ENCODE data around the gene RIIAD1. TPM values are rescaled to one million over a fixed set of nuclear protein-coding genes. Genes with fewer than 3 reads are reported as not detected.
"Not testable (repeated sequence)": the region's sequence is repeated elsewhere in the genome, so short reads cannot be mapped to it uniquely, and the experiment has no call there.

Gene RIIAD1
- total RNA-seq (not detected), polyA plus RNA-seq (not detected)

GRCh38 chr1:151720974-151721787 lies at the start of gene RIIAD1:
RIIAD1 (plus strand) TSS chr1:151721522; CDS start chr1:151721537, 15 bp downstream.
- Mint-ChIP-seq H3K4me1 (peaks cover 24 to 36% (median 33%) of the 10 kb centered on the region in 3 donors), H3K27ac (peak within 1 kb of the TSS; percentile 1 to 93 (median 61)), H3K4me3 (peak within 1 kb of the TSS; percentile 65 to 90 (median 79)), H3K9me3 (peaks cover 0 to 4% (median 0%) of the 10 kb centered on the region in 5 donors), H3K27me3 (peaks cover 44 to 62% of the 10 kb centered on the region in 2 donors), H3K36me3 (no peaks in the 10 kb centered on the region)
- no peaks in the 10 kb centered on the region for H3K9me3 ChIP-seq (ENCODE audit: low read length)
- POLR2A ChIA-PET, result interaction anchor here (1.2 kb wide), 1 partner anchor 748 kb away, joined by 3 read pairs; no protein-coding TSS in a partner anchor
- CTCF ChIA-PET, result interaction anchor here (1.0 to 1.9 kb wide), 3 partner anchors 14 to 127 kb away, joined by 4 to 6 read pairs (median 5); no protein-coding TSS in a partner anchor
- peaks cover 28% of the 10 kb centered on the region for H3K4me1 ChIP-seq (ENCODE audit: insufficient read depth, low read length)
- H3K36me3 ChIP-seq (ENCODE audit: insufficient read depth, low read length), result no peaks in the 10 kb centered on the region
- no peak within 1 kb of the TSS for H3K27ac ChIP-seq (ENCODE audit: low read depth, low read length)
- peak within 1 kb of the TSS; percentile 64 for H3K4me3 ChIP-seq (ENCODE audit: low read length)
- DNase-seq, result peak; percentile 20 to 65 (median 39)
- peaks cover 35% of the 10 kb centered on the region for H3K27me3 ChIP-seq (ENCODE audit: insufficient read depth, low read length, poor library complexity, severe bottlenecking)

GRCh38 chr1:151673407-151673806 lies 47.9 kb upstream of the RIIAD1 start:
- Histone ChIP-seq H3K27ac (ENCODE audit: low read depth, low read length) (no peak overlapping the region), H3K9me3 (ENCODE audit: low read length) (no peaks in the 10 kb centered on the region), H3K27me3 (ENCODE audit: insufficient read depth, low read length, poor library complexity, severe bottlenecking) (no peaks in the 10 kb centered on the region), H3K36me3 (ENCODE audit: insufficient read depth, low read length) (peaks cover 9% of the 10 kb centered on the region), H3K4me3 (ENCODE audit: low read length) (no peak overlapping the region), H3K4me1 (ENCODE audit: insufficient read depth, low read length) (no peaks in the 10 kb centered on the region)
- no peaks in the 10 kb centered on the region for H3K27me3 Mint-ChIP-seq
- POLR2A ChIA-PET, result no interaction called here
- H3K9me3 Mint-ChIP-seq, result no peaks in the 10 kb centered on the region
- no peak overlapping the region for H3K4me3 Mint-ChIP-seq
- CTCF ChIA-PET, result no interaction called here
- H3K4me1 Mint-ChIP-seq, result peaks cover 11 to 28% (median 16%) of the 10 kb centered on the region in 3 donors
- peaks cover 17 to 59% (median 30%) of the 10 kb centered on the region in 3 donors for H3K36me3 Mint-ChIP-seq
- DNase-seq, result no peak
- peak overlapping the region in 1 of 8 donors; percentile 52 for H3K27ac Mint-ChIP-seq

GRCh38 chr1:151680391-151680790 lies 40.9 kb upstream of the RIIAD1 start:
- Histone ChIP-seq H3K27ac (ENCODE audit: low read depth, low read length) (no peak overlapping the region), H3K9me3 (ENCODE audit: low read length) (no peaks in the 10 kb centered on the region), H3K27me3 (ENCODE audit: insufficient read depth, low read length, poor library complexity, severe bottlenecking) (no peaks in the 10 kb centered on the region), H3K4me1 (ENCODE audit: insufficient read depth, low read length) (no peaks in the 10 kb centered on the region), H3K36me3 (ENCODE audit: insufficient read depth, low read length) (no peaks in the 10 kb centered on the region), H3K4me3 (ENCODE audit: low read length) (no peak overlapping the region)
- POLR2A ChIA-PET, result no interaction called here
- no peak overlapping the region for H3K4me3 Mint-ChIP-seq
- H3K9me3 Mint-ChIP-seq, result no peaks in the 10 kb centered on the region
- peak overlapping the region in 1 of 8 donors; percentile 25 for H3K27ac Mint-ChIP-seq
- H3K36me3 Mint-ChIP-seq, result peaks cover 7 to 54% (median 14%) of the 10 kb centered on the region in 3 donors
- H3K4me1 Mint-ChIP-seq, result no peaks in the 10 kb centered on the region
- CTCF ChIA-PET, result no interaction called here
- no peaks in the 10 kb centered on the region for H3K27me3 Mint-ChIP-seq
- DNase-seq, result no peak

GRCh38 chr1:151680826-151681225 lies 40.5 kb upstream of the RIIAD1 start:
- Histone ChIP-seq H3K27ac (ENCODE audit: low read depth, low read length) (no peak overlapping the region), H3K4me3 (ENCODE audit: low read length) (no peak overlapping the region), H3K36me3 (ENCODE audit: insufficient read depth, low read length) (no peaks in the 10 kb centered on the region), H3K27me3 (ENCODE audit: insufficient read depth, low read length, poor library complexity, severe bottlenecking) (no peaks in the 10 kb centered on the region), H3K9me3 (ENCODE audit: low read length) (no peaks in the 10 kb centered on the region), H3K4me1 (ENCODE audit: insufficient read depth, low read length) (no peaks in the 10 kb centered on the region)
- no peaks in the 10 kb centered on the region for H3K27me3 Mint-ChIP-seq
- H3K9me3 Mint-ChIP-seq, result no peaks in the 10 kb centered on the region
- no peak for DNase-seq
- ChIA-PET CTCF (no interaction called here), POLR2A (interaction anchor here (0.6 kb wide), 1 partner anchor 125 kb away, joined by 4 read pairs; no protein-coding TSS in a partner anchor)
- no peaks in the 10 kb centered on the region for H3K4me1 Mint-ChIP-seq
- no peak overlapping the region for H3K4me3 Mint-ChIP-seq
- H3K36me3 Mint-ChIP-seq, result peaks cover 7 to 56% (median 15%) of the 10 kb centered on the region in 3 donors
- H3K27ac Mint-ChIP-seq, result peak overlapping the region in 1 of 8 donors; percentile 25

- CTCF ChIA-PET, result no interaction called here
- no peaks in the 10 kb centered on the region for H3K9me3 ChIP-seq (ENCODE audit: low read length)
- H3K36me3 ChIP-seq (ENCODE audit: insufficient read depth, low read length), result no peaks in the 10 kb centered on the region
- no peak overlapping the region for H3K27ac ChIP-seq (ENCODE audit: low read depth, low read length)
- H3K27ac Mint-ChIP-seq, result no peak overlapping the region
- no peaks in the 10 kb centered on the region for H3K9me3 Mint-ChIP-seq
- H3K4me1 Mint-ChIP-seq, result no peaks in the 10 kb centered on the region
- peaks cover 7 to 63% (median 18%) of the 10 kb centered on the region in 3 donors for H3K36me3 Mint-ChIP-seq
- H3K4me1 ChIP-seq (ENCODE audit: insufficient read depth, low read length), result no peaks in the 10 kb centered on the region
- no peak overlapping the region for H3K4me3 ChIP-seq (ENCODE audit: low read length)
- no peak overlapping the region for H3K4me3 Mint-ChIP-seq
- POLR2A ChIA-PET, result no interaction called here
- H3K27me3 Mint-ChIP-seq, result no peaks in the 10 kb centered on the region
- DNase-seq, result no peak
- no peaks in the 10 kb centered on the region for H3K27me3 ChIP-seq (ENCODE audit: insufficient read depth, low read length, poor library complexity, severe bottlenecking)
Observed at GRCh38 chr1:151681923-151682322, 39.4 kb upstream of the RIIAD1 start.

GRCh38 chr1:151682901-151683300 lies 38.4 kb upstream of the RIIAD1 start:
- H3K4me1 ChIP-seq (ENCODE audit: insufficient read depth, low read length); H3K4me3 Mint-ChIP-seq; H3K9me3 ChIP-seq (ENCODE audit: low read length); H3K27me3 ChIP-seq (ENCODE audit: insufficient read depth, low read length, poor library complexity, severe bottlenecking); H3K36me3 ChIP-seq (ENCODE audit: insufficient read depth, low read length); H3K4me1 Mint-ChIP-seq; POLR2A ChIA-PET; H3K27ac ChIP-seq (ENCODE audit: low read depth, low read length); H3K9me3 Mint-ChIP-seq; CTCF ChIA-PET; DNase-seq; H3K4me3 ChIP-seq (ENCODE audit: low read length); H3K27me3 Mint-ChIP-seq; H3K27ac Mint-ChIP-seq: not testable (repeated sequence)
- peaks cover 7 to 67% (median 19%) of the 10 kb centered on the region in 3 donors for H3K36me3 Mint-ChIP-seq

GRCh38 chr1:151684128-151684527 lies 37.2 kb upstream of the RIIAD1 start:
- Mint-ChIP-seq H3K9me3 (no peaks in the 10 kb centered on the region), H3K27me3 (no peaks in the 10 kb centered on the region), H3K4me3 (no peak overlapping the region), H3K27ac (no peak overlapping the region), H3K36me3 (peaks cover 3 to 67% (median 19%) of the 10 kb centered on the region in 3 donors), H3K4me1 (no peaks in the 10 kb centered on the region)
- H3K9me3 ChIP-seq (ENCODE audit: low read length), result no peaks in the 10 kb centered on the region
- no peaks in the 10 kb centered on the region for H3K4me1 ChIP-seq (ENCODE audit: insufficient read depth, low read length)
- no peak overlapping the region for H3K4me3 ChIP-seq (ENCODE audit: low read length)
- DNase-seq, result no peak
- H3K27ac ChIP-seq (ENCODE audit: low read depth, low read length), result no peak overlapping the region
- no peaks in the 10 kb centered on the region for H3K36me3 ChIP-seq (ENCODE audit: insufficient read depth, low read length)
- H3K27me3 ChIP-seq (ENCODE audit: insufficient read depth, low read length, poor library complexity, severe bottlenecking), result no peaks in the 10 kb centered on the region
- POLR2A ChIA-PET, result no interaction called here
- CTCF ChIA-PET, result no interaction called here

- Mint-ChIP-seq H3K27ac (no peak overlapping the region), H3K9me3 (no peaks in the 10 kb centered on the region), H3K27me3 (no peaks in the 10 kb centered on the region), H3K36me3 (peaks cover 0 to 67% (median 14%) of the 10 kb centered on the region in 3 donors), H3K4me1 (peaks cover 1 to 3% (median 2%) of the 10 kb centered on the region in 3 donors), H3K4me3 (no peak overlapping the region)
- CTCF ChIA-PET, result no interaction called here
- DNase-seq, result no peak
- Histone ChIP-seq H3K4me3 (ENCODE audit: low read length) (no peak overlapping the region), H3K9me3 (ENCODE audit: low read length) (no peaks in the 10 kb centered on the region), H3K4me1 (ENCODE audit: insufficient read depth, low read length) (no peaks in the 10 kb centered on the region), H3K27ac (ENCODE audit: low read depth, low read length) (no peak overlapping the region), H3K27me3 (ENCODE audit: insufficient read depth, low read length, poor library complexity, severe bottlenecking) (no peaks in the 10 kb centered on the region), H3K36me3 (ENCODE audit: insufficient read depth, low read length) (no peaks in the 10 kb centered on the region)
- POLR2A ChIA-PET, result no interaction called here
Observed at GRCh38 chr1:151686561-151686960, 34.8 kb upstream of the RIIAD1 start.
